Measurements from ENCODE around the gene RAPGEF2.
"Not testable (repeated sequence)": the region's sequence is repeated elsewhere in the genome, so short reads cannot be mapped to it uniquely, and the experiment has no call there.

RAPGEF2 gene

DNA sequence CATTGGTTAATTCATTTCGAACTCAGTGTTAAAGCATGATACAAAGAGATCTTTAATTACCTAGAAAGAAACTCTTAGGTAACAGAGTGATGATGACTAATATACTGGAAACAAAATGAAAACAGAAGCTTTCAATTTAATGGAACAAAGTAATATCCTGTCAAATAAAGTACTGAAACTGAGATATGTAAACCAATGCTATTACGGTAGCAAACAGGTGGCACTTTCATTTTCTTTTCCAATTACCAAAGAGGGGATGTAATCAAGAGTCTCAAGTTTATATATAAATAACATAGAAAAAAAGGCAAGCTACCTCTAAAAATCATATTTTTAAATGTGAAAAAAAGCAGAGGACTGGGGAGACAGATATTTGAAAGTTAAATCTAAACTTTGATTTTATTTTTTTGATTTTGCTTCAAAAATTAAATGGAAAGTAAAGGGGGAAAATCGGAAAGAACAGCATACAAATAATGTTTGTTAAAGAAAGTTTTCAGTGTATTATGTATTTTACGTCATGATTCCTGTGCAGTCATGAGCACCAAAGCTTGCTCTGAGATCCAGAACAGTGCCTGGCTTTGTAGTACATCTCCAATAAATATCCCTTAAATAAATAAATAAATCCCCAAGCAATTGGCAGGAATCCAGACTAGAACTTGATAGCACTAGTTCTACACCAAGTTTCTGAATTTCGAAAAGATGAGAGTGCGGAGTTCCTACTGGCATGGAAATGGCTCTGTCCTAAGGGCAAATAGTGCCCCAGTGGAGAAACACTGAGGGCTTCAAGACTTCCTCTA is 25.0 kb upstream of the RAPGEF2 start:
- Histone ChIP-seq H3K27ac (no peak overlapping the region), H3K9me3 (no peaks in the 10 kb centered on the region), H3K36me3 (no peaks in the 10 kb centered on the region), H3K4me1 (no peaks in the 10 kb centered on the region), H3K27me3 (no peaks in the 10 kb centered on the region), H3K4me3 (no peak overlapping the region)
- intact Hi-C loops (cut with DNase I; ENCODE audit: low total_unique reads) = no loop called here
- TF ChIP-seq, protein P1, sequence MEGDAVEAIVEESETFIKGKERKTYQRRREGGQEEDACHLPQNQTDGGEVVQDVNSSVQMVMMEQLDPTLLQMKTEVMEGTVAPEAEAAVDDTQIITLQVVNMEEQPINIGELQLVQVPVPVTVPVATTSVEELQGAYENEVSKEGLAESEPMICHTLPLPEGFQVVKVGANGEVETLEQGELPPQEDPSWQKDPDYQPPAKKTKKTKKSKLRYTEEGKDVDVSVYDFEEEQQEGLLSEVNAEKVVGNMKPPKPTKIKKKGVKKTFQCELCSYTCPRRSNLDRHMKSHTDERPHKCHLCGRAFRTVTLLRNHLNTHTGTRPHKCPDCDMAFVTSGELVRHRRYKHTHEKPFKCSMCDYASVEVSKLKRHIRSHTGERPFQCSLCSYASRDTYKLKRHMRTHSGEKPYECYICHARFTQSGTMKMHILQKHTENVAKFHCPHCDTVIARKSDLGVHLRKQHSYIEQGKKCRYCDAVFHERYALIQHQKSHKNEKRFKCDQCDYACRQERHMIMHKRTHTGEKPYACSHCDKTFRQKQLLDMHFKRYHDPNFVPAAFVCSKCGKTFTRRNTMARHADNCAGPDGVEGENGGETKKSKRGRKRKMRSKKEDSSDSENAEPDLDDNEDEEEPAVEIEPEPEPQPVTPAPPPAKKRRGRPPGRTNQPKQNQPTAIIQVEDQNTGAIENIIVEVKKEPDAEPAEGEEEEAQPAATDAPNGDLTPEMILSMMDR (IDR thresholded peaks at IDR 0.05) = no peak
- no peak for DNase-seq

DNA sequence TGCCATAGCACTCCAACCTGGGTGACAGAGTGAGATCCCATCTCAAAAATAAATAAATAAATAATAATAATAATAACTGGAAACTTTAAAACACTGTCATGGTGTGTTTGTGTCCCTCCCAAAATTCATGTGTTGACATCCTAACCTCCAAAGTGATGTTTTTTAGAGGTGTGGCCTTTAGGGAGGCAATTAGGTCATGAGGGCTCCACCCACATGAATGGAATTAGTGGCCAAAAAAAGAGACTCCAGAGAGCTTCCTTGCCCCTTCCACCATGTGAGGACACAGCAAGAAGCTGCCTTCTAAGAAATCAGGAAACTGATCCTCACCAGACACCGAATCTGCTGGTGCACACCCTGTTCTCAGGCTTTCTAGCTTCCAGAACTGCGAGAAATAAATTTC is 23.8 kb upstream of the RAPGEF2 start:
- intact Hi-C loops (cut with DNase I; ENCODE audit: low total_unique reads) = no loop called here
- H3K36me3 ChIP-seq = no peaks in the 10 kb centered on the region
- H3K27ac ChIP-seq = no peak overlapping the region
- no peaks in the 10 kb centered on the region for H3K9me3 ChIP-seq
- H3K4me3 ChIP-seq = no peak overlapping the region
- H3K4me1 ChIP-seq = no peaks in the 10 kb centered on the region
- TF ChIP-seq, protein P1 (IDR thresholded peaks at IDR 0.05) = no peak
- no peak for DNase-seq
- H3K27me3 ChIP-seq = no peaks in the 10 kb centered on the region

DNA sequence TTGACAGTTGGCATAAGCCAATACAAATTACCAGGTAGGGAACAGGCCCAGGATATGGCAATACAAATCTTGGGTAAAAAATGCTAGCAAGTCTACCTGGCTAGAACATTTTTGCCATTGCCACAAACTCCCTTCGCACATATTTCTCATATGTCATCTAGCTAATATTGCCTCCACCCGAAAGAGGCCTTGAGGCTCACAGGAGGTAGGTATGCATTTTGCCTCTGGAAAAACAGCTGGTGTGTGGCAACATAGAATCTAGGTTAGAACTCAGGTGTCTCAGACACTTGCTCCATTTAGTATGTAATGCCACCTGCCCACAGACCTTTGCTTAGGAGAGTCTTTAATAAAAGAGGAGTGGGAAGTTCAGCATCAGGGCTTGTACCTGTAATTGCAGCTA is 16.3 kb upstream of the RAPGEF2 start:
- no peak overlapping the region for H3K4me3 ChIP-seq
- no peaks in the 10 kb centered on the region for H3K4me1 ChIP-seq
- DNase-seq = no peak
- intact Hi-C loops (cut with DNase I; ENCODE audit: low total_unique reads) = no loop called here
- TF ChIP-seq, protein P1 (IDR thresholded peaks at IDR 0.05) = no peak
- no peaks in the 10 kb centered on the region for H3K36me3 ChIP-seq
- H3K27ac ChIP-seq = no peak overlapping the region
- H3K27me3 ChIP-seq = no peaks in the 10 kb centered on the region
- H3K9me3 ChIP-seq = no peaks in the 10 kb centered on the region

DNA sequence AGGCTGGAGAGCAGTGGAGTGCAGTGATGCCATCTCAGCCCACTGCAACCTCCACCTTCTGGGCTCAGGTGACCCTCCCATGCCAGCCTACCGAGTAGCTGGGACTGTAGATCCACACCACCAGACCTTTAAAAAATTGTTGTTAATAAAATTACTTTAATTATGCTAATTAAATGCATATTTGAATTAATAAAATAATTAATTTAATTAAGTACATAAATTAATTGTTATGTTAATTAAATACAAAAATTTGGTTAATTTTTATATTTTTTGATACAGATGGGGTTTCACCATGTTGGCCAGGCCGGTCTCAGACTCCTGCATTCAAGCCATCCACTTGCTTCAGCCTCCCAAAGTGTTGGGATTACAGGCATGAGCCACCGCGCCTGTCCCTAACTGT is 12.6 kb upstream of the RAPGEF2 start:
- TF ChIP-seq, protein P1 (IDR thresholded peaks at IDR 0.05) = no peak
- Histone ChIP-seq H3K27ac (no peak overlapping the region), H3K4me3 (no peak overlapping the region), H3K9me3 (no peaks in the 10 kb centered on the region), H3K4me1 (no peaks in the 10 kb centered on the region), H3K36me3 (no peaks in the 10 kb centered on the region), H3K27me3 (no peaks in the 10 kb centered on the region)
- intact Hi-C loops (cut with DNase I; ENCODE audit: low total_unique reads) = no loop called here
- no peak for DNase-seq

DNA sequence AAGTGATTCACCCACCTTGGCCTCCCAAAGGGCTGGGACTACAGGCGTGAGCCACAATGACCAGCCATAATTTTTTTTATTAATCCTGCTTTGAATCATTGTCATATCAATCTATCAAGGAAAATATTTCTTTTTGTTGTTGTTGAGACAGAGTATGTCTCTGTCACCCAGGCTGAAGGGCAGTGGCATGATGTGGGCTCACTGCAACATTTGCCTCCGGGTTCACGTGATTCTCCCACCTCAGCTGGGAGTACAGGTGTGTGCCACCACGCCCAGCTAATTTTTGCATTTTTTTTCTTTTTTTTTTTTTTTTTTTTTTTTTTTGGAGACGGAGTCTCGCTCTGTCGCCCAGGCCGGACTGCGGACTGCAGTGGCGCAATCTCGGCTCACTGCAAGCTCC is 8.7 kb upstream of the RAPGEF2 start:
- H3K4me1 ChIP-seq; H3K9me3 ChIP-seq; H3K27me3 ChIP-seq; H3K36me3 ChIP-seq; H3K27ac ChIP-seq; intact Hi-C loops (cut with DNase I; ENCODE audit: low total_unique reads); H3K4me3 ChIP-seq; DNase-seq: not testable (repeated sequence)

DNA sequence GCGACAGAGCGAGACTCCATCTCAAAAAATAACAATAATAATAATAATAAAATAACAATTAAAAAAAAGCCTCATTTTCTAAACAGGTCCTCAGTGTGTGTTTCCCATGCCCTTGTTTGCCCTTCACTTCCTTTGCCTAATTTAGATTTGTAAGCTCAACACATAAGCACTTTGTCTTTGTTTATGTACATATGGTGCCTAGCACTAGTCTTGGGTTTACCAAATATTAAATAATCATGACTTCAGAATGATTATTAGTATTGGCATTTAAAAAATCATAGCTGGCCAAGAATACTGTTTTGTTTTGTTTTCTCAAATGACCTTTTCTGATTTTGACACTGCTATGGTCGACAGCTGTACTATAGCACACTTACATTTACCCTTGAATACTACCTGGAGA is 6.4 kb upstream of the RAPGEF2 start:
- intact Hi-C loops (cut with DNase I; ENCODE audit: low total_unique reads) = no loop called here
- Histone ChIP-seq H3K4me3 (no peak overlapping the region), H3K27ac (no peak overlapping the region), H3K4me1 (no peaks in the 10 kb centered on the region), H3K9me3 (no peaks in the 10 kb centered on the region), H3K36me3 (no peaks in the 10 kb centered on the region), H3K27me3 (no peaks in the 10 kb centered on the region)
- TF ChIP-seq, protein P1 (IDR thresholded peaks at IDR 0.05) = no peak
- no peak for DNase-seq

Data from tibial artery (tissue), 4 donors.